H9 (cell line): ENCODE data around the gene NCAPG. TPM values are rescaled to one million over a fixed set of nuclear protein-coding genes. Genes with fewer than 3 reads are reported as not detected.

Experiments used
- DNase-seq: peaks from one replicate; pipeline ENCODE4 v3.0.0-alpha.2; 2017
- H2AFZ ChIP-seq: one replicate; pipeline ENCODE4 v1.6.1; 2013; ENCODE audit warnings: mild to moderate bottlenecking, low read length, control low read depth, moderate library complexity
- H2AK5ac ChIP-seq: 2 replicates; pipeline ENCODE4 v1.6.1; 2013; ENCODE audit warnings: low read length, control low read depth, mixed read lengths; ENCODE audit not compliant: insufficient read length
- H2BK120ac ChIP-seq: one replicate; pipeline ENCODE4 v1.6.1; 2013; ENCODE audit warnings: low read depth, mild to moderate bottlenecking, low read length, control low read depth, inconsistent platforms; ENCODE audit not compliant: poor library complexity, severe bottlenecking
- H2BK12ac ChIP-seq: 2 replicates; pipeline ENCODE4 v1.6.1; 2013; ENCODE audit warnings: low read length, control low read depth, mixed read lengths, low read depth; ENCODE audit not compliant: insufficient read length
- H2BK15ac ChIP-seq: 2 replicates; pipeline ENCODE4 v1.6.1; 2013; ENCODE audit warnings: low read depth, low read length, control low read depth
- H2BK20ac ChIP-seq: one replicate; pipeline ENCODE4 v1.6.1; 2013; ENCODE audit warnings: low read depth, mild to moderate bottlenecking, low read length, control low read depth, inconsistent platforms; ENCODE audit not compliant: poor library complexity, severe bottlenecking
- H2BK5ac ChIP-seq: 2 replicates; pipeline ENCODE4 v1.6.1; 2013; ENCODE audit warnings: low read length, control low read depth, mixed read lengths; ENCODE audit not compliant: insufficient read length
- H3K14ac ChIP-seq: 2 replicates; pipeline ENCODE4 v1.6.1; 2013; ENCODE audit warnings: low read length, control low read depth; ENCODE audit not compliant: insufficient read depth
- H3K18ac ChIP-seq: 2 replicates; pipeline ENCODE4 v1.6.1; 2013; ENCODE audit warnings: low read depth, mild to moderate bottlenecking, mixed read lengths, low read length, control low read depth; ENCODE audit not compliant: insufficient read length
- H3K23ac ChIP-seq: 2 replicates; pipeline ENCODE4 v1.6.1; 2013; ENCODE audit warnings: low read length, control low read depth, mixed read lengths, low read depth; ENCODE audit not compliant: insufficient read length
- H3K23me2 ChIP-seq: 2 replicates; pipeline ENCODE4 v1.6.1; 2013; ENCODE audit warnings: low read depth, mild to moderate bottlenecking, mixed read lengths, low read length, control low read depth; ENCODE audit not compliant: insufficient read length, poor library complexity, severe bottlenecking
- H3K27ac ChIP-seq: 2 replicates; pipeline ENCODE4 v1.5.1; 2013; ENCODE audit warnings: low read length, control low read depth, mixed read lengths, low read depth; ENCODE audit not compliant: insufficient read length
- H3K27me3 ChIP-seq: 2 replicates; pipeline ENCODE4 v1.6.1; 2013; ENCODE audit warnings: low read length, control low read depth, inconsistent platforms; ENCODE audit not compliant: insufficient read depth
- H3K4ac ChIP-seq: 2 replicates; pipeline ENCODE4 v1.6.1; 2013; ENCODE audit warnings: low read depth, mild to moderate bottlenecking, control low read depth, inconsistent platforms, low read length, moderate library complexity
- H3K4me1 ChIP-seq: 2 replicates; pipeline ENCODE4 v1.6.1; 2013; ENCODE audit warnings: low read length, control low read depth, inconsistent platforms; ENCODE audit not compliant: insufficient read depth
- H3K4me2 ChIP-seq: 2 replicates; pipeline ENCODE4 v1.6.1; 2013; ENCODE audit warnings: low read length, control low read depth, mixed read lengths; ENCODE audit not compliant: insufficient read length, insufficient read depth
- H3K56ac ChIP-seq: 2 replicates; pipeline ENCODE4 v1.6.1; 2013; ENCODE audit warnings: low read depth, mild to moderate bottlenecking, mixed read lengths, low read length, control low read depth; ENCODE audit not compliant: insufficient read length
- H3K79me1 ChIP-seq: 2 replicates; pipeline ENCODE4 v1.6.1; 2013; ENCODE audit warnings: low read depth, mild to moderate bottlenecking, moderate library complexity, low read length, control low read depth, inconsistent platforms; ENCODE audit not compliant: insufficient read depth, poor library complexity, severe bottlenecking
- H3K79me2 ChIP-seq: 2 replicates; pipeline ENCODE4 v1.6.1; 2013; ENCODE audit warnings: low read length, control low read depth, inconsistent platforms; ENCODE audit not compliant: insufficient read depth
- H3K9ac ChIP-seq: 2 replicates; pipeline ENCODE4 v1.6.1; 2013; ENCODE audit warnings: low read length, control low read depth, mixed read lengths; ENCODE audit not compliant: insufficient read length; ENCODE audit errors: extremely low read depth
- H3K9me3 ChIP-seq: one replicate; pipeline ENCODE4 v1.6.1; 2013; ENCODE audit warnings: low read depth, low read length, inconsistent platforms; ENCODE audit not compliant: control insufficient read depth
- H3T11ph ChIP-seq: one replicate; pipeline ENCODE4 v1.6.1; 2013; ENCODE audit warnings: mild to moderate bottlenecking, low read length, control low read depth, inconsistent platforms
- H4K20me1 ChIP-seq: one replicate; pipeline ENCODE4 v1.6.1; 2013; ENCODE audit not compliant: control insufficient read depth, insufficient read length, insufficient read depth
- H4K5ac ChIP-seq: 2 replicates; pipeline ENCODE4 v1.6.1; 2013; ENCODE audit warnings: low read depth, mild to moderate bottlenecking, mixed read lengths, low read length, control low read depth; ENCODE audit not compliant: insufficient read length
- H4K8ac ChIP-seq: replicated peaks from 2 replicates; pipeline ENCODE4 v1.6.1; 2013; ENCODE audit warnings: low read length, control low read depth, mixed read lengths, low read depth; ENCODE audit not compliant: insufficient read length
- H4K91ac ChIP-seq: 2 replicates; pipeline ENCODE4 v1.6.1; 2013; ENCODE audit warnings: low read depth, mild to moderate bottlenecking, moderate library complexity, mixed read lengths, low read length, control low read depth; ENCODE audit not compliant: insufficient read length
- H3K27ac Mint-ChIP-seq, 3 experiments: 2 replicates in 2 of 3; 3 replicates in 1 of 3; pipeline ENCODE4 v1.8.0; 2020 to 2021; ENCODE audit warnings: mixed read lengths in 3 of 3, mild to moderate bottlenecking in 1 of 3, moderate library complexity in 1 of 3
- H3K27me3 Mint-ChIP-seq: 2 replicates; pipeline ENCODE4 v1.8.0; 2021; ENCODE audit warnings: low read depth, mild to moderate bottlenecking, moderate library complexity, mixed read lengths
- H3K36me3 Mint-ChIP-seq, 3 experiments: 2 replicates in 2 of 3; 3 replicates in 1 of 3; pipeline ENCODE4 v1.8.0; 2020 to 2021; ENCODE audit warnings: low read depth in 3 of 3, mixed read lengths in 3 of 3; ENCODE audit not compliant: insufficient read depth in 1 of 3
- H3K4me1 Mint-ChIP-seq, 2 experiments: 2 replicates each; pipeline ENCODE4 v1.8.0; 2020; ENCODE audit warnings: mixed read lengths in 2 of 2
- H3K4me3 Mint-ChIP-seq, 2 experiments: 2 replicates in 1 of 2; 3 replicates in 1 of 2; pipeline ENCODE4 v1.8.0; 2020 to 2021; ENCODE audit warnings: mild to moderate bottlenecking in 2 of 2, mixed read lengths in 2 of 2, moderate library complexity in 1 of 2
- H3K9me3 Mint-ChIP-seq, 2 experiments: 2 replicates in 1 of 2; 3 replicates in 1 of 2; pipeline ENCODE4 v1.8.0; 2020; ENCODE audit warnings: mild to moderate bottlenecking in 2 of 2, mixed read lengths in 2 of 2, moderate library complexity in 1 of 2
- WGBS: extraction: QIAGEN DNeasy Blood & Tissue Kit; methylation state at CpG from one replicate; pipeline ENCODE4 v1.1.7; 2013; ENCODE audit warnings: missing lambda C conversion rate, low lambda C conversion rate, mixed read lengths; ENCODE audit not compliant: insufficient read length; ENCODE audit errors: extremely low coverage; 5-methylcytosine and 5-hydroxymethylcytosine counted together
- total RNA-seq: library from RNA; stranded (reverse); gene quantifications from 2 replicates; pipeline ENCODE4 v1.2.1, GENCODE V29; 2021
- TF ChIP-seq, protein P1 (sequence below): fragments of 200-600 bp; sonication (generic); conservative IDR thresholded peaks from 3 replicates; pipeline ENCODE4 v1.8.0; 2021; ENCODE audit warnings: antibody characterized with exemption, mild to moderate bottlenecking

The NCAPG gene
- total RNA-seq, 1 experiment from 2014 or later = 48.8 TPM

GRCh38 chr4:17811078-17811603 is 362 bp downstream of the NCAPG start:
- Histone ChIP-seq H2AK5ac (no peak overlapping the region), H3K9me3 (no peaks in the 10 kb centered on the region), H3K56ac (no peak overlapping the region), H3K23me2 (peaks cover 3% of the 10 kb centered on the region), H2BK15ac (no peak overlapping the region), H3K18ac (peak overlapping the region; percentile 78), H3K27me3 (no peaks in the 10 kb centered on the region), H4K20me1 (no peaks in the 10 kb centered on the region), H3K4ac (no peak overlapping the region), H4K5ac (no peak overlapping the region), H2BK5ac (no peak overlapping the region), H3K23ac (no peak overlapping the region), H2BK120ac (no peak overlapping the region), H3T11ph (no peak overlapping the region), H3K4me2 (peak overlapping the region; percentile 29), H4K8ac (no peak overlapping the region), H3K79me2 (peaks cover 33% of the 10 kb centered on the region; the same call in 1 of the 2 replicates), H3K27ac (no peak overlapping the region), H2BK12ac (no peak overlapping the region), H3K4me1 (peaks cover 2% of the 10 kb centered on the region; the same call in 1 of the 2 replicates), H4K91ac (no peak overlapping the region), H3K79me1 (peaks cover 5% of the 10 kb centered on the region), H2AFZ (no peak overlapping the region), H3K9ac (peak overlapping the region; percentile 92), H3K14ac (peak overlapping the region; percentile 85), H2BK20ac (no peak overlapping the region)
- no peaks in the 10 kb centered on the region for H3K27me3 Mint-ChIP-seq
- H3K4me3 Mint-ChIP-seq = peak overlapping the region; percentile 98 to 100
- peaks cover 35 to 39% of the 10 kb centered on the region in 2 experiments for H3K4me1 Mint-ChIP-seq
- no peak for DNase-seq
- peak overlapping the region; percentile 96 to 100 (median 99); a peak in 6 of 7 replicates for H3K27ac Mint-ChIP-seq
- peaks cover 0 to 6% of the 10 kb centered on the region in 2 experiments; a peak in 1 of 5 replicates for H3K9me3 Mint-ChIP-seq
- no CpG with 5 or more reads among the region's 48 CpGs for WGBS
- TF ChIP-seq, protein P1, sequence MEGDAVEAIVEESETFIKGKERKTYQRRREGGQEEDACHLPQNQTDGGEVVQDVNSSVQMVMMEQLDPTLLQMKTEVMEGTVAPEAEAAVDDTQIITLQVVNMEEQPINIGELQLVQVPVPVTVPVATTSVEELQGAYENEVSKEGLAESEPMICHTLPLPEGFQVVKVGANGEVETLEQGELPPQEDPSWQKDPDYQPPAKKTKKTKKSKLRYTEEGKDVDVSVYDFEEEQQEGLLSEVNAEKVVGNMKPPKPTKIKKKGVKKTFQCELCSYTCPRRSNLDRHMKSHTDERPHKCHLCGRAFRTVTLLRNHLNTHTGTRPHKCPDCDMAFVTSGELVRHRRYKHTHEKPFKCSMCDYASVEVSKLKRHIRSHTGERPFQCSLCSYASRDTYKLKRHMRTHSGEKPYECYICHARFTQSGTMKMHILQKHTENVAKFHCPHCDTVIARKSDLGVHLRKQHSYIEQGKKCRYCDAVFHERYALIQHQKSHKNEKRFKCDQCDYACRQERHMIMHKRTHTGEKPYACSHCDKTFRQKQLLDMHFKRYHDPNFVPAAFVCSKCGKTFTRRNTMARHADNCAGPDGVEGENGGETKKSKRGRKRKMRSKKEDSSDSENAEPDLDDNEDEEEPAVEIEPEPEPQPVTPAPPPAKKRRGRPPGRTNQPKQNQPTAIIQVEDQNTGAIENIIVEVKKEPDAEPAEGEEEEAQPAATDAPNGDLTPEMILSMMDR = no peak
- peaks cover 29 to 65% (median 33%) of the 10 kb centered on the region in 3 experiments; a peak in 6 of 7 replicates for H3K36me3 Mint-ChIP-seq
